Right atrium auricular region (tissue), 2 donors: ENCODE results near the gene LAMC1. TPM values are rescaled to one million over a fixed set of nuclear protein-coding genes. Genes with fewer than 3 reads are reported as not detected.
A peak's percentile ranks its signal among the peaks of the same experiment; 100 is the strongest.
"Not testable (repeated sequence)": the region's sequence is repeated elsewhere in the genome, so short reads cannot be mapped to it uniquely, and the experiment has no call there.

ENCODE experiments used
- DNase-seq: peaks from one replicate; pipeline ENCODE4 v3.0.0-alpha.2; 2019; ENCODE audit warnings: low spot score
- H3K27ac ChIP-seq, 2 donors: fragments of 200-600 bp; sonication (generic); 1 replicate in 1 of 2; 2 replicates in 1 of 2; pipeline ENCODE4 v1.5.1; 2016 to 2019
- H3K27me3 ChIP-seq, 2 donors: fragments of 200-600 bp; sonication (generic); one replicate each; pipeline versions ENCODE4 v1.5.1 to v1.6.0; 2017 to 2019
- H3K36me3 ChIP-seq: fragments of 200-600 bp; sonication (generic); one replicate; pipeline ENCODE4 v1.5.1; 2016
- H3K4me1 ChIP-seq, 2 donors: fragments of 200-600 bp; sonication (generic); one replicate each; pipeline versions ENCODE4 v1.5.1 to v1.6.0; 2017 to 2019
- H3K4me3 ChIP-seq, 2 donors: fragments of 200-600 bp; sonication (generic); 1 replicate in 1 of 2; 2 replicates in 1 of 2; pipeline ENCODE4 v1.5.1; 2017 to 2019; ENCODE audit warnings: mild to moderate bottlenecking in 1 of 2, moderate library complexity in 1 of 2
- H3K9me3 ChIP-seq, 2 donors: fragments of 200-600 bp; sonication (generic); one replicate each; pipeline ENCODE4 v1.5.1; 2019
- CTCF ChIP-seq, 2 donors: fragments of 200-600 bp; sonication (generic); IDR thresholded peaks; one replicate each; pipeline ENCODE4 v1.5.1; 2019; ENCODE audit warnings: antibody characterized with exemption in 2 of 2
- total RNA-seq, 2 donors: library from RNA; depleted of rRNA; stranded (reverse); fragments of >200 nt; gene quantifications; one replicate each; pipeline ENCODE4 v1.1.0, GENCODE V29; 2016

Gene LAMC1
- total RNA-seq, 2 donors from 2014 or later = 154 to 159 TPM

GRCh38 chr1:183061194-183061593, 38.0 kb downstream of the LAMC1 start:
- Histone ChIP-seq H3K4me3 (no peak overlapping the region), H3K9me3 (no peaks in the 10 kb centered on the region), H3K27ac (peak overlapping the region in 1 of 2 donors; percentile 8), H3K4me1 (peaks cover 0 to 58% of the 10 kb centered on the region in 2 donors), H3K27me3 (no peaks in the 10 kb centered on the region), H3K36me3 (no peaks in the 10 kb centered on the region)
- no peak for DNase-seq
- TF ChIP-seq CTCF (IDR thresholded peaks at IDR 0.05) = no peak

GRCh38 chr1:183063349-183063748, 40.1 kb downstream of the LAMC1 start:
- Histone ChIP-seq H3K4me1 (peaks cover 0 to 45% of the 10 kb centered on the region in 2 donors), H3K4me3 (no peak overlapping the region), H3K9me3 (no peaks in the 10 kb centered on the region), H3K27ac (no peak overlapping the region), H3K36me3 (no peaks in the 10 kb centered on the region), H3K27me3 (no peaks in the 10 kb centered on the region)
- no peak for DNase-seq
- TF ChIP-seq CTCF (IDR thresholded peaks at IDR 0.05) = no peak

GRCh38 chr1:183065168-183065706, 42.0 kb downstream of the LAMC1 start:
- H3K4me1 ChIP-seq = peaks cover 0 to 40% of the 10 kb centered on the region in 2 donors
- no peak overlapping the region for H3K27ac ChIP-seq
- no peaks in the 10 kb centered on the region for H3K9me3 ChIP-seq
- H3K4me3 ChIP-seq = no peak overlapping the region
- no peak for DNase-seq
- H3K36me3 ChIP-seq = no peaks in the 10 kb centered on the region
- TF ChIP-seq CTCF (IDR thresholded peaks at IDR 0.05) = no peak
- no peaks in the 10 kb centered on the region for H3K27me3 ChIP-seq

- DNase-seq, H3K36me3 ChIP-seq, H3K4me3 ChIP-seq, H3K27me3 ChIP-seq, H3K27ac ChIP-seq, H3K9me3 ChIP-seq: not testable (repeated sequence)
- H3K4me1 ChIP-seq = peaks cover 0 to 37% of the 10 kb centered on the region in 2 donors
Observed at GRCh38 chr1:183066432-183066831, 43.2 kb downstream of the LAMC1 start.

- DNase-seq = no peak
- H3K27me3 ChIP-seq = no peaks in the 10 kb centered on the region
- H3K36me3 ChIP-seq = no peaks in the 10 kb centered on the region
- no peak for TF ChIP-seq CTCF (IDR thresholded peaks at IDR 0.05)
- H3K27ac ChIP-seq = no peak overlapping the region
- H3K4me3 ChIP-seq = no peak overlapping the region
- H3K4me1 ChIP-seq = peaks cover 0 to 50% of the 10 kb centered on the region in 2 donors
- H3K9me3 ChIP-seq = no peaks in the 10 kb centered on the region
Observed at GRCh38 chr1:183069562-183070216, 46.5 kb downstream of the LAMC1 start.

GRCh38 chr1:183070234-183070922, 47.2 kb downstream of the LAMC1 start:
- Histone ChIP-seq H3K9me3 (no peaks in the 10 kb centered on the region), H3K27me3 (no peaks in the 10 kb centered on the region), H3K27ac (no peak overlapping the region), H3K36me3 (no peaks in the 10 kb centered on the region), H3K4me3 (no peak overlapping the region), H3K4me1 (peaks cover 0 to 54% of the 10 kb centered on the region in 2 donors)
- TF ChIP-seq CTCF (IDR thresholded peaks at IDR 0.05) = no peak
- DNase-seq = no peak
